K562 (cell line): Measurements from ENCODE around the gene CKAP5. TPM values are rescaled to one million over a fixed set of nuclear protein-coding genes. Genes with fewer than 3 reads are reported as not detected.

ENCODE experiments used
- AFF1 ChIP-seq, 2 experiments: fragments of 450-650 bp; IDR thresholded peaks; 2 replicates each; pipeline ENCODE4 v1.6.1; 2018; ENCODE audit warnings: mild to moderate bottlenecking in 2 of 2, low read depth in 1 of 2; ENCODE audit not compliant: partially characterized antibody in 2 of 2
- C11orf30 ChIP-seq: fragments of 450-650 bp; IDR thresholded peaks from 2 replicates; pipeline ENCODE4 v1.6.1; 2016; ENCODE audit warnings: low read depth, mild to moderate bottlenecking
- CLOCK ChIP-seq: fragments of 250-450 bp; sonication (Bioruptor Pico); IDR thresholded peaks from 2 replicates; pipeline ENCODE4 v1.4.0; 2020; ENCODE audit warnings: mild to moderate bottlenecking, moderate library complexity, borderline replicate concordance
- HDAC3 ChIP-seq: fragments of 450-650 bp; IDR thresholded peaks from 2 replicates; pipeline ENCODE4 v1.6.1; 2018; ENCODE audit warnings: borderline replicate concordance, mild to moderate bottlenecking, moderate library complexity; ENCODE audit not compliant: partially characterized antibody
- HLTF ChIP-seq: fragments of 450-650 bp; IDR thresholded peaks from 2 replicates; pipeline ENCODE4 v1.6.1; 2016
- LCOR ChIP-seq: sonication (generic); formaldehyde crosslinking; IDR thresholded peaks from 2 replicates; pipeline ENCODE4 v1.8.0; 2022; ENCODE audit warnings: mild to moderate bottlenecking, missing genetic modification reagents
- MYBL2 ChIP-seq, 2 experiments: fragments of 450-650 bp in 1 of 2; sonication (generic) in 1 of 2; formaldehyde crosslinking in 1 of 2; IDR thresholded peaks; 2 replicates each; pipeline versions ENCODE4 v1.6.1 to v1.8.1; 2017 to 2022; ENCODE audit warnings: borderline replicate concordance in 1 of 2, inconsistent platforms in 1 of 2, low read depth in 1 of 2, mild to moderate bottlenecking in 1 of 2, missing genetic modification reagents in 1 of 2, moderate library complexity in 1 of 2
- NFE2L1 ChIP-seq: fragments of 450-650 bp; IDR thresholded peaks from 2 replicates; pipeline ENCODE4 v1.6.1; 2016; ENCODE audit warnings: missing genetic modification characterization, low read depth, mild to moderate bottlenecking, missing compliant biosample characterization, moderate library complexity, borderline replicate concordance
- SMC3 ChIP-seq: conservative IDR thresholded peaks from 2 replicates; pipeline ENCODE4 v1.6.1; 2011; ENCODE audit warnings: low read depth, low read length, improper control_type of control experiment; ENCODE audit not compliant: insufficient read depth
- TRIM28 ChIP-seq: fragments of 450-650 bp; IDR thresholded peaks from 2 replicates; pipeline ENCODE4 v1.6.1; 2017
- XRCC5 ChIP-seq: fragments of 200-400 bp; formaldehyde crosslinking; IDR thresholded peaks from 2 replicates; pipeline ENCODE4 v1.6.1; 2017; ENCODE audit warnings: low read depth, mild to moderate bottlenecking, low read length
- ZBTB17 ChIP-seq: fragments of 450-650 bp; formaldehyde crosslinking; IDR thresholded peaks from 2 replicates; pipeline ENCODE4 v1.4.0; 2020; ENCODE audit warnings: mild to moderate bottlenecking
- polyA plus RNA-seq, 8 experiments: library from polyadenylated mRNA; depleted of rRNA in 4 of 8; stranded (reverse) in 5 of 8; unstranded in 3 of 8; fragments of >200 nt; fragmentation: Nextera tagmentation in 2 of 8; fragmentation: Illumina TruSeq in 1 of 8; extraction: Ambion mirVana in 2 of 8; extraction: Trizol in 1 of 8; gene quantifications; 2 replicates each; pipeline versions ENCODE4 v1.2.1 to v1.2.3, GENCODE V29; 2011 to 2014; ENCODE audit warnings: inconsistent platforms in 1 of 8, missing spikeins in 1 of 8
- total RNA-seq, 7 experiments: library from RNA; depleted of rRNA in 6 of 7; stranded (reverse); fragments of >200 nt in 6 of 7; fragmentation: Illumina TruSeq in 2 of 7; extraction: Trizol in 2 of 7; gene quantifications; 2 replicates each; pipeline versions ENCODE4 v1.2.1 to v1.2.3, GENCODE V29; 2011 to 2021; ENCODE audit warnings: low replicate concordance in 1 of 7
- TF ChIP-seq, protein P1 (sequence below): fragments of 450-650 bp; IDR thresholded peaks from 2 replicates; pipeline ENCODE4 v1.6.1; 2014; ENCODE audit warnings: low read depth, mild to moderate bottlenecking, moderate library complexity, borderline replicate concordance

Gene CKAP5
- total and polyA plus RNA-seq, 9 of the 15 experiments (the other 6 are each of a cell fraction or from before 2014, with no cell fraction given) = 60.1 to 239 (median 139) TPM

DNA sequence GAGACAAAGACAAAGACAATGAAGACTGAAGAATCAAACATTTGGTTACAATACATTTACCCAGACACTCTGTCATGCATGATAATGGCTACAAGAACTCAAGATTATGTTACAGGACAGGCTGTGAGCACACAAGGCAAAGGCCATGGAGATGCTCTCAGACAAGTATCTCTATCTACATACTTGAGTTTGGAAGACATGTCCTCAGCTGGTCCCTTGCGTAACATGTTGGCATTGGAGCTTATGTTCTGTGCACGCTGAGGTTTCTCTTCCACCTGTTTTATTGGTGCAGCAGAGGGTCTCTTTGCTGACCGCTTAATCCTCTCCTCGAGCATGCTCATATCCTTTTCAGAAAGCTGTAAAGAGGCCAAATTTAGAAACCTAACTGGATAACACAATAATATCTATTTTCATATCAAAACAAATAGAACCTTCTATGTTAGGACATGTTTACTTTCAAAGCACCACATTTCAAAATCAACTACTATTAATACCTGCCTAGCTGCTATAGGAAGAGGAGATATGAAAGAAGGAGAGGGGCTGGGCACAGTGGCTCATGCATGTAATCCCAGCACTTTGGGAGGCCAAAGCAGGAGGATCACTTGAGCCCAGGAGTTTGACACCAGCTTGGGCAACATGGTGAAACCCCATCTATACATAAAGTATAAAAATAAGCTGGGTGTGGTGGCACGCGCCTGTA lies 85.5 kb downstream of the CKAP5 start (continued):
- TF ChIP-seq CLOCK (CRISPR knock-in tag) = no peak
- no peak for TF ChIP-seq LCOR (CRISPR knock-in tag)
- no peak for TF ChIP-seq ZBTB17
- no peak for TF ChIP-seq HDAC3
- no peak for TF ChIP-seq HLTF
- no peak for TF ChIP-seq AFF1 (IDR thresholded peaks at IDR 0.05; ENCODE audit: low read depth in 1 of 2, partially characterized antibody in 2 of 2)
- no peak for TF ChIP-seq TRIM28
- TF ChIP-seq XRCC5 = no peak
- no peak for TF ChIP-seq C11orf30
- TF ChIP-seq NFE2L1 (tag) = no peak
- no peak for TF ChIP-seq SMC3
- TF ChIP-seq, protein P1, sequence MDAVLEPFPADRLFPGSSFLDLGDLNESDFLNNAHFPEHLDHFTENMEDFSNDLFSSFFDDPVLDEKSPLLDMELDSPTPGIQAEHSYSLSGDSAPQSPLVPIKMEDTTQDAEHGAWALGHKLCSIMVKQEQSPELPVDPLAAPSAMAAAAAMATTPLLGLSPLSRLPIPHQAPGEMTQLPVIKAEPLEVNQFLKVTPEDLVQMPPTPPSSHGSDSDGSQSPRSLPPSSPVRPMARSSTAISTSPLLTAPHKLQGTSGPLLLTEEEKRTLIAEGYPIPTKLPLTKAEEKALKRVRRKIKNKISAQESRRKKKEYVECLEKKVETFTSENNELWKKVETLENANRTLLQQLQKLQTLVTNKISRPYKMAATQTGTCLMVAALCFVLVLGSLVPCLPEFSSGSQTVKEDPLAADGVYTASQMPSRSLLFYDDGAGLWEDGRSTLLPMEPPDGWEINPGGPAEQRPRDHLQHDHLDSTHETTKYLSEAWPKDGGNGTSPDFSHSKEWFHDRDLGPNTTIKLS = no peak
- TF ChIP-seq MYBL2 (IDR thresholded peaks at IDR 0.05; ENCODE audit: low read depth) = no peak
- no peak for TF ChIP-seq MYBL2 (CRISPR knock-in tag; IDR thresholded peaks at IDR 0.05; ENCODE audit: borderline replicate concordance)
- TF ChIP-seq, all 486 proteins: peak for 0
